Neural cell (in vitro differentiated cells): ENCODE data around the gene ASTL. TPM values are rescaled to one million over a fixed set of nuclear protein-coding genes. Genes with fewer than 3 reads are reported as not detected.

Experiments
- H2AFZ ChIP-seq: fragments of 200-600, 300-800 bp; sonication (generic), shearing (Covaris generic); 2 replicates; pipeline ENCODE4 v1.6.0; 2014; ENCODE audit warnings: low read depth, mild to moderate bottlenecking, antibody characterized with exemption, low read length, moderate library complexity
- H3F3A ChIP-seq: fragments of 200-600 bp; shearing (Covaris generic); 2 replicates; pipeline ENCODE4 v1.6.1; 2016; ENCODE audit warnings: mild to moderate bottlenecking, moderate library complexity, mixed read lengths, antibody characterized with exemption, low read length; ENCODE audit not compliant: insufficient read depth, poor library complexity, severe bottlenecking
- H3K27ac ChIP-seq: fragments of 200-600, 300-800 bp; sonication (generic), shearing (Covaris generic); 2 replicates; pipeline ENCODE4 v1.5.1; 2014; ENCODE audit warnings: mild to moderate bottlenecking, low read length, moderate library complexity
- H3K27me3 ChIP-seq: fragments of 300-800, 200-600 bp; sonication (generic), shearing (Covaris generic); 2 replicates; pipeline ENCODE4 v1.6.0; 2014; ENCODE audit warnings: mild to moderate bottlenecking, low read depth, low read length, moderate library complexity; ENCODE audit not compliant: insufficient read depth
- H3K36me3 ChIP-seq: fragments of 300-800, 200-600 bp; sonication (generic), shearing (Covaris generic); 2 replicates; pipeline ENCODE4 v1.5.1; 2014; ENCODE audit warnings: mild to moderate bottlenecking, antibody characterized with exemption, low read length, moderate library complexity; ENCODE audit not compliant: insufficient read depth
- H3K4me2 ChIP-seq: fragments of 300-800, 200-600 bp; sonication (generic), shearing (Covaris generic); 2 replicates; pipeline ENCODE4 v1.6.0; 2014; ENCODE audit warnings: mild to moderate bottlenecking, low read length
- H3K4me3 ChIP-seq: fragments of 300-800, 200-600 bp; sonication (generic), shearing (Covaris generic); 2 replicates; pipeline ENCODE4 v1.5.1; 2014; ENCODE audit warnings: mild to moderate bottlenecking, low read length, moderate library complexity
- H3K79me2 ChIP-seq: fragments of 200-600 bp; shearing (Covaris generic); replicated peaks from 2 replicates; pipeline ENCODE4 v1.6.0; 2014; ENCODE audit warnings: mild to moderate bottlenecking, low read length, moderate library complexity; ENCODE audit not compliant: insufficient read depth
- H3K9ac ChIP-seq: fragments of 300-800, 200-600 bp; sonication (generic), shearing (Covaris generic); 2 replicates; pipeline ENCODE4 v1.6.1; 2016; ENCODE audit warnings: mild to moderate bottlenecking, low read length, mixed read lengths
- H3K9me2 ChIP-seq: fragments of 200-600 bp; shearing (Covaris generic); 2 replicates; pipeline ENCODE4 v1.6.1; 2016; ENCODE audit warnings: mild to moderate bottlenecking, low read length, mixed read lengths; ENCODE audit not compliant: insufficient read depth
- H3K9me3 ChIP-seq: fragments of 200-600, 300-800 bp; sonication (generic), shearing (Covaris generic); 2 replicates; pipeline ENCODE4 v1.6.1; 2016; ENCODE audit warnings: mild to moderate bottlenecking, mixed run types, low read length, moderate library complexity, mixed read lengths
- H4K20me1 ChIP-seq: fragments of 200-600 bp; shearing (Covaris generic); 2 replicates; pipeline ENCODE4 v1.6.1; 2016; ENCODE audit warnings: mild to moderate bottlenecking, mixed run types; ENCODE audit not compliant: insufficient read depth
- CTCF ChIP-seq: fragments of 450-650 bp; IDR thresholded peaks from 2 replicates; pipeline ENCODE4 v1.5.1; 2014; ENCODE audit warnings: antibody characterized with exemption, mild to moderate bottlenecking, moderate library complexity; ENCODE audit not compliant: poor library complexity, severe bottlenecking
- EP300 ChIP-seq: fragments of 450-650 bp; conservative IDR thresholded peaks from 2 replicates; pipeline ENCODE4 v1.6.1; 2014; ENCODE audit warnings: antibody characterized with exemption, mild to moderate bottlenecking, moderate library complexity; ENCODE audit not compliant: poor library complexity, severe bottlenecking
- EZH2 ChIP-seq: fragments of 200-600, 300-800 bp; shearing (Covaris generic), sonication (generic); IDR thresholded peaks from 2 replicates; pipeline ENCODE4 v1.6.1; 2014; ENCODE audit warnings: antibody characterized with exemption, low read length, borderline replicate concordance, mild to moderate bottlenecking; ENCODE audit not compliant: insufficient read depth, poor library complexity, severe bottlenecking
- MXI1 ChIP-seq: fragments of 450-650 bp; conservative IDR thresholded peaks from 2 replicates; pipeline ENCODE4 v1.6.1; 2014; ENCODE audit warnings: antibody characterized with exemption, mild to moderate bottlenecking; ENCODE audit not compliant: poor library complexity, severe bottlenecking
- POLR2AphosphoS5 ChIP-seq: IDR thresholded peaks from 2 replicates; pipeline ENCODE4 v1.6.1; 2012
- RAD21 ChIP-seq: fragments of 450-650 bp; conservative IDR thresholded peaks from 2 replicates; pipeline ENCODE4 v1.6.1; 2014; ENCODE audit warnings: antibody characterized with exemption, mild to moderate bottlenecking, moderate library complexity
- REST ChIP-seq: IDR thresholded peaks from 2 replicates; pipeline ENCODE4 v1.6.1; 2012; ENCODE audit warnings: borderline replicate concordance
- SMC3 ChIP-seq: fragments of 450-650 bp; conservative IDR thresholded peaks from 2 replicates; pipeline ENCODE4 v1.6.1; 2014; ENCODE audit warnings: antibody characterized with exemption, mild to moderate bottlenecking, moderate library complexity; ENCODE audit not compliant: poor library complexity
- TAF1 ChIP-seq: IDR thresholded peaks from 2 replicates; pipeline ENCODE4 v1.6.1; 2012; ENCODE audit warnings: low read depth
- polyA plus RNA-seq: library from polyadenylated mRNA; depleted of rRNA; stranded (reverse); fragments of >200 nt; gene quantifications from 2 replicates; pipeline ENCODE4 v1.2.3, GENCODE V29; 2014

The ASTL gene
- polyA plus RNA-seq, 1 donor from 2014 or later: not detected

DNA sequence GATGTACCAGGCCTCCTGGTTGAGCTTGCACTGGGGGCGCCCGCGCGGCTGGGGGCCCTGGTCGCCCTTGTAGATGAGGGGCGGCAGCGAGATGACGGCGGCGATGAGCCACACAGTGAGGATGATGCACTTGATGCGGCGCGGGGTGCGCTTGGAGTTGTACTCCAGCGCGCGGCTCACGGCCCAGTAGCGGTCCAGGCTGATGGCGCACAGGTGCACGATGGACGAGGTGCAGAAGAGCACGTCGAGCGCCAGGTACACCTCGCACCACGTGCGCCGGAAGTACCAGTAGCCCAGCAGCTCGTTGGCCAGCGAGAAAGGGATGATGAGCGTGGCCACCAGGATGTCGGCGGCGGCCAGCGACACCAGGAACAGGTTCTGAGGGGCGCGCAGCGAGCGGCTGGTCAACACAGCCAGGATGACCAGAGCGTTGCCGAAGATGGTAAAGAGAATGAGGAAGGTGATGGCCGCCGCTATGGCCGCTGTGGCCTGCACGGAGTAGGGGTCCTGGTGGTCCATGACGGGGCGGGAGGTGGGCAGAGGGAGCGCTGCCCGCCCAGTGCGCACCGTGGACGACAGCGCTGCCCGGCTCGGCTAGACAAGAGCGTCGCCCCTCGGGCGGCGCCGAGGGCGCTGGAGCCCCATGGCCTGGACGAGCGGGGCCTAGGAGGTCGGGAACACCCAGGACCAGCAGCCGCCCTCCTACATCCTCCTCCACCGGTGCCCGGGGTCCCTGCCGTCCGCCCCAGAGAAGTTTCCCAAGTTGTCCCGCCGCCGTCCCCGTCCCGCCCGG is 22.5 kb downstream of the ASTL start:
- H3F3A ChIP-seq: no peaks in the 10 kb centered on the region
- no peaks in the 10 kb centered on the region for H3K36me3 ChIP-seq
- H3K27ac ChIP-seq: no peak overlapping the region
- H3K4me2 ChIP-seq: no peak overlapping the region
- TF ChIP-seq EP300: no peak
- TF ChIP-seq TAF1: no peak
- no peak for TF ChIP-seq SMC3
- no peak for TF ChIP-seq POLR2AphosphoS5
- TF ChIP-seq RAD21: no peak
- TF ChIP-seq EZH2: no peak
- TF ChIP-seq CTCF: no peak
- TF ChIP-seq MXI1: no peak
- no peak for TF ChIP-seq REST
- H2AFZ ChIP-seq: no peak overlapping the region
- H3K9ac ChIP-seq: no peak overlapping the region
- H4K20me1 ChIP-seq: no peaks in the 10 kb centered on the region
- peak overlapping the region; percentile 60 for H3K4me3 ChIP-seq
- H3K9me3 ChIP-seq: peaks cover 9% of the 10 kb centered on the region
- H3K79me2 ChIP-seq: no peaks in the 10 kb centered on the region
- no peaks in the 10 kb centered on the region for H3K9me2 ChIP-seq
- H3K27me3 ChIP-seq: peaks cover 25% of the 10 kb centered on the region

DNA sequence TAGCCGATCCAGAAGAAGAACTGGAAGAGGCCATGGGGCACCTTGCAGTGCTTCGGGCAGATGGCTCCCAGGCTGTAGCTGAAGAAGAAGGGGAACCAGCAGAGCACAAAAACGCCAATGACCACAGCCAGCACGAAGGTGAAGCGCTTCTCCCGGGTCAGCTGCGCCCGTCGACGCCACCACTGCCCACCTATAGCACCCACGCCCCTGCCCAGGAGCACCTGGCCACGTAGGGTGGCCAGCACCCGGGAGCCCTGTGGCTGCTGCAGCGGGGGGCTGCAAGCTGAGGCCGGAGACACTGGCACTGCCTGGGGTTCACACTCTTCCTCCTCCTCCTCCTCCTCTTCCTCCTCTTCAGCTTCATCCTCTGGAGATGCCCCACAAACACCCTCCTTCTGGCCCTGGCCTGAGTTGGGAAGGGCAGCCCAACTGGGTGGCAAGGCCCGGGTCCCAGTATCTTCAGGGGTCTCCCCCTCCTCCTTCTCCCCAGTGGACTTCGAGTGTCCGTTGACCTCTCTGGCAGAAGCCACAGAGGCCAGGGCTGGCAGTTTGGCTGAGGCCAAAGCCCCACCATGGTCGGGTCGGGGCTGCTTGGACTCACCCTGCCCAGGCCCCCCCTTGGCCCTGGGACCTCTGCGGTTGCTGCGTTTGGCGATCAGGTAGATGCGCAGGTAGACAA is 23.3 kb downstream of the ASTL start:
- no peaks in the 10 kb centered on the region for H3F3A ChIP-seq
- TF ChIP-seq EZH2 (no peak), REST (no peak), EP300 (no peak), CTCF (no peak), RAD21 (no peak), SMC3 (no peak), MXI1 (no peak), TAF1 (no peak), POLR2AphosphoS5 (no peak)
- H3K9ac ChIP-seq: no peak overlapping the region
- H3K9me3 ChIP-seq: peaks cover 9% of the 10 kb centered on the region
- H4K20me1 ChIP-seq: no peaks in the 10 kb centered on the region
- no peaks in the 10 kb centered on the region for H3K9me2 ChIP-seq
- H3K36me3 ChIP-seq: no peaks in the 10 kb centered on the region
- H3K27ac ChIP-seq: no peak overlapping the region
- H3K4me3 ChIP-seq: no peak overlapping the region
- peaks cover 25% of the 10 kb centered on the region for H3K27me3 ChIP-seq
- no peak overlapping the region for H3K4me2 ChIP-seq
- H3K79me2 ChIP-seq: no peaks in the 10 kb centered on the region
- no peak overlapping the region for H2AFZ ChIP-seq
